Hypothalamus (tissue), 51 donors: ENCODE results near the gene MUC4.
"Not testable (repeated sequence)": the region's sequence is repeated elsewhere in the genome, so short reads cannot be mapped to it uniquely, and the experiment has no call there.

ENCODE experiments used
- DNase-seq, 51 donors: peaks; one replicate each; lab custom pipeline; 2025; lab: John Stamatoyannopoulos, UW

MUC4 gene

GRCh38 chr3:195788711-195789581 is 22.8 kb downstream of the MUC4 start:
- no peak for DNase-seq

- DNase-seq: not testable (repeated sequence)
Measured at GRCh38 chr3:195785781-195786405, 25.8 kb downstream of the MUC4 start.

GRCh38 chr3:195784031-195784430 is 27.7 kb downstream of the MUC4 start:
- DNase-seq: not testable (repeated sequence)

- DNase-seq: not testable (repeated sequence)
Measured at GRCh38 chr3:195781236-195781635, 30.5 kb downstream of the MUC4 start.

GRCh38 chr3:195777975-195778374 is 33.8 kb downstream of the MUC4 start:
- no peak for DNase-seq

- DNase-seq: peak in 10 of 51 donors; percentile 6 to 36 (median 19)
Measured at GRCh38 chr3:195774917-195775316, 36.8 kb downstream of the MUC4 start.

DNA sequence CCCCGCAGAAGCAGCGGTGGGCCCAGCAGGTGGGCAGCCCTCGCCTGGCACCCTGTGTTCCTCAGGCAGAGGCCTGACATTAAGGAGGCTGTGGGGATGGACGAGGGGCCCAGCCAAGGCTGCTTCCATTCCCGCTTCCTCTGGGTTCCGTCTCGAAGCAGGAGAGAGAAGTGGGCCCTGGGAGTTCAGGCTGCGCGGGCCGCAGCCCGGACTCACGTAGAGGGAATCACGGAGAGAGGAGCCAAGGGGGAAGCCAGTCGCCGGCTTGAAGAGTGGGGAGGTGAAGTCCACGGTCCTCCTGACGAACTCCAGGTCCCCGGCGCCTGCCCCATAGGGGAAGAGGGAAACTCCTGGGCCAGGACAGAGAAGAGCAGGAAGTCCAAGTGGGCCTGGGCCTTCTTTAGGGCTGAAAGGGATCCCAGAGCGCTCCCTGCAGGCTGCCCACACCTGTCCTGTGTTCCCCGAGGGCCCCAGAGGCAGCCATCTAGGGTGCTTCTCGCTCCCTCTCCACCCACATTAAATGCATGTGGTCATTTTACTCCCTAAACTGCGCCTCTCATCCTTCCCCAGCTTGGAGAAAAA is 37.7 kb downstream of the MUC4 start:
- no peak for DNase-seq

DNA sequence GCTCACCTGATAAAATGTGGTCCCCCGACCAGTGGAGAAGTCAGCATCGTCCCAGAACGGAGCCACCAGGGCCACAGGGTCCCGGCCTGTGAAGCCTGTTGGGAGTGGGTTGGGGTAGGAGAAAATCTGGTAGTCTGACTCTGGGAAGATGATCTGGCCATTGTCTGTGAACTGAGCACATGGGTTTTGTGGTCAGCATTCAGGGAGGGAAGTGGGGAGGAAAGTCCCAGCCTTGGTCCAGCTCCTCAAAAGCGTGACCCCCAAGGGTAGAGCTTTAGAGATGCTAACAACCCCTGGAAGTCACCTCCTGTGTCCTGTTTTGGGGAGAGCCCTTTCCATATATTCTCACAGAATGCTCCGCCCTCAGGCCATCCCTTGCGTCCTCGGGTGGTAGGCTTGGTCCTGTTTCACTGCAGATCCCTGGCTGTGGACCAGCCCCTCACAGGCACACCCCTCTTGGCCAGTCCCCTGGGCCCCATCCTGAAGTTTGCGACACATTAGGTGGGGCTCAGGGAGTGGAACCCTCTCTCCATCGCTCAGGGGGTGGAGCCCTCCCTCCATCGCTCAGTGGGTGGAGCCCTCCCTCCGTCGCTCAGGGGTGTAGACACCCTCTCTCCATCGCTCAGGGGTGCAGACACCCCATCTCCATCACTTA is 40.0 kb downstream of the MUC4 start:
- no peak for DNase-seq

DNA sequence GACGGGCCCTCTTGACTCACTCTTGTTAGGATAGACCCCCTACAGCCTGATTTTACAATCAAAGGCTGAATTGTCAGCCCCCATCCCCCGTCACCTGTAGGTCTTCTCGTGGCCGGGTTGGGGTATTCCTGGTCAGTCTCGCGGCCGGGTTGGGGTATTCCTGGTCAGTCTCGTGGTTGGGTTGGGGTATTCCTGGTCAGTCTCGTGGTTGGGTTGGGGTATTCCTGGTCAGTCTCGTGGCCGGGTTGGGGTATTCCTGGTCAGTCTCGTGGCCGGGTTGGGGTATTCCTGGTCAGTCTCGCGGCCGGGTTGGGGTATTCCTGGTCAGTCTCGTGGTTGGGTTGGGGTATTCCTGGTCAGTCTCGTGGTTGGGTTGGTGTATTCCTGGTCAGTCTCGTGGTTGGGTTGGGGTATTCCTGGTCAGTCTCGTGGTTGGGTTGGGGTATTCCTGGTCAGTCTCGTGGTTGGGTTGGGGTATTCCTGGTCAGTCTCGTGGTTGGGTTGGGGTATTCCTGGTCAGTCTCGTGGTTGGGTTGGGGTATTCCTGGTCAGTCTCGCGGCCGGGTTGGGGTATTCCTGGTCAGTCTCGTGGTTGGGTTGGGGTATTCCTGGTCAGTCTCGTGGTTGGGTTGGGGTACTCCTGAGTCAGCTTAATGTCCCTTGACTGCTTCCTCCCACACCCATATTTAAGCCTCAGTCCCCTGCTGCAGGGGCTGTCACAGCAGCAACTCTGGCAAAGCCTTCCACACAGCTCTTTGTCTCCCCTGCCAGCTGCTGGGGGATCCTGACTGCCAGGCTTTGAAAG is 40.7 kb downstream of the MUC4 start:
- not testable (repeated sequence) for DNase-seq

- no peak for DNase-seq
Measured at GRCh38 chr3:195770081-195770840, 41.5 kb downstream of the MUC4 start.

DNA sequence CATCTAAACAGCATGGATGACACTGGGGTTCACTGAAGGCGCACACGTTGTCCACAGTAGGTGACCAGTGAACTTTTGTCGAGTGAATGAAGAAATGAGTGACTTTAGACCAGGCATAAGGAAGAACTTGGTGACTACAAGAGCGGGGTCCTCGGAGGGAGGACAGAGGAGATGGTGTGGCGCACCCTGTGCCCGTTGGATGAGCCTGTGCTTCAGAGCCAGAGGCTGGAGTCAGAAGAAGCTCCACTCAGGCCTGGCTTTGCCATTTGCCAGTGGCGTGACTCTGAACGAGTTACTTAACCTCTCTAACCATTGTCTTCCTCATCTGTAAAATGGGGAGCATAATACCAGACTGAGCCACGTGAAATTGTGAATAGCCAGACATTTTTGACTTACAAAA is 42.2 kb downstream of the MUC4 start:
- DNase-seq: no peak

GRCh38 chr3:195768831-195769303 is 42.9 kb downstream of the MUC4 start:
- no peak for DNase-seq

- DNase-seq: no peak
Measured at GRCh38 chr3:195768414-195768813, 43.3 kb downstream of the MUC4 start.

- no peak for DNase-seq
Measured at GRCh38 chr3:195767792-195768191, 43.9 kb downstream of the MUC4 start.

DNA sequence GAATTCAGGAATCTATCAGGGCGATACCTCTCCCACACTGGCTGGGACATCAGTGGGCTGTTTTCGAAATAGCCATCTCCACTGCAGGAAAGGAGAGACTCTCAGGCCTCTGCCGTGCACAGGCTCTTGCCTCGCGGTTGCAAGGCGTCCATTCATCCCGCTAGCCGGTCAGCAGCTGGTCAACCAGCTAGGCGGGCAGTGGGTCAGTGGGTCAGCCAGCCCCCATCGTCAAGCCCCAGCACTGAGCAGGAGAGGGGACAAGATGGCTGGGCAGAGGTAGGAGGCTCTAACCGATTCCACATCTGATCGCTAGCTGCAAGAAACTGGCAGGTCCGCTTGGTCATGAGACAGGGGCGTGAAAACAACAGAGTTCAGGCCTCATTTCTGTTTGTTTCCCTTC is 45.1 kb downstream of the MUC4 start:
- no peak for DNase-seq

- DNase-seq: no peak
Measured at GRCh38 chr3:195764961-195765706, 46.6 kb downstream of the MUC4 start.

GRCh38 chr3:195763843-195764825 is 47.6 kb downstream of the MUC4 start:
- DNase-seq: no peak
